Smooth muscle cell (in vitro differentiated cells): ENCODE data around the gene ARHGEF12. TPM values are rescaled to one million over a fixed set of nuclear protein-coding genes. Genes with fewer than 3 reads are reported as not detected.
A peak's percentile ranks its signal among the peaks of the same experiment; 100 is the strongest.

Experiments
- DNase-seq: peaks from one replicate; lab custom pipeline; 2025; ENCODE audit not compliant: unreplicated experiment; lab: John Stamatoyannopoulos, UW
- H2AFZ ChIP-seq: fragments of 200-600 bp; sonication (generic); 2 replicates; pipeline ENCODE4 v1.6.0; 2016; ENCODE audit warnings: antibody characterized with exemption, low read depth, mild to moderate bottlenecking
- H3F3A ChIP-seq: fragments of 200-600 bp; sonication (generic); 2 replicates; pipeline ENCODE4 v1.6.0; 2017; ENCODE audit warnings: antibody characterized with exemption, low read depth
- H3K27ac ChIP-seq: fragments of 200-600 bp; sonication (generic); 2 replicates; pipeline ENCODE4 v1.5.1; 2016; ENCODE audit warnings: low read depth, mild to moderate bottlenecking
- H3K27me3 ChIP-seq: fragments of 200-600 bp; sonication (generic); 2 replicates; pipeline ENCODE4 v1.6.1; 2016; ENCODE audit warnings: low read depth, mild to moderate bottlenecking
- H3K36me3 ChIP-seq: fragments of 200-600 bp; sonication (generic); 2 replicates; pipeline ENCODE4 v1.5.1; 2016; ENCODE audit warnings: low read depth
- H3K4me1 ChIP-seq: fragments of 200-600 bp; sonication (generic); 2 replicates; pipeline ENCODE4 v1.5.1; 2016; ENCODE audit warnings: low read depth
- H3K4me2 ChIP-seq: fragments of 200-600 bp; sonication (generic); 2 replicates; pipeline ENCODE4 v1.6.0; 2016; ENCODE audit warnings: mild to moderate bottlenecking
- H3K4me3 ChIP-seq: fragments of 200-600 bp; sonication (generic); 2 replicates; pipeline ENCODE4 v1.5.1; 2016; ENCODE audit warnings: mild to moderate bottlenecking
- H3K79me2 ChIP-seq: fragments of 200-600 bp; sonication (generic); 2 replicates; pipeline ENCODE4 v1.6.0; 2016; ENCODE audit warnings: low read depth, mild to moderate bottlenecking
- H3K9ac ChIP-seq: fragments of 200-600 bp; sonication (generic); 2 replicates; pipeline ENCODE4 v1.6.0; 2016; ENCODE audit warnings: low read depth
- H3K9me3 ChIP-seq: fragments of 200-600 bp; sonication (generic); replicated peaks from 2 replicates; pipeline ENCODE4 v1.5.1; 2016; ENCODE audit warnings: low read depth
- H4K20me1 ChIP-seq: fragments of 200-600 bp; sonication (generic); 2 replicates; pipeline ENCODE4 v1.6.0; 2016; ENCODE audit warnings: low read depth
- CTCF ChIP-seq: fragments of 200-600 bp; sonication (generic); IDR thresholded peaks from 2 replicates; pipeline ENCODE4 v1.5.1; 2017; ENCODE audit warnings: borderline replicate concordance, mild to moderate bottlenecking, antibody characterized with exemption; ENCODE audit not compliant: insufficient read depth, poor library complexity, severe bottlenecking
- WGBS: methylation state at CpG from one replicate; pipeline ENCODE4 v1.1.7; 2016; ENCODE audit warnings: low lambda C conversion rate; 5-methylcytosine and 5-hydroxymethylcytosine counted together
- polyA plus RNA-seq: library from polyadenylated mRNA; unstranded; fragments of >200 nt; fragmentation: Nextera tagmentation; extraction: Ambion mirVana; gene quantifications from 2 replicates; pipeline ENCODE4 v1.2.1, GENCODE V29; 2016
- total RNA-seq: library from RNA; depleted of rRNA; stranded (reverse); fragments of >200 nt; gene quantifications from 2 replicates; pipeline ENCODE4 v1.2.3, GENCODE V29; 2014

ARHGEF12 gene
- total and polyA plus RNA-seq, 2 experiments from 2014 or later, result 24.6 to 89.4 TPM

GRCh38 chr11:120398132-120398531 is 61.9 kb downstream of the ARHGEF12 start:
- 46% methylated on average over 2 of the region's 2 CpGs for WGBS

GRCh38 chr11:120399307-120399706 is 63.1 kb downstream of the ARHGEF12 start:
- no peak overlapping the region for H3K9ac ChIP-seq
- H2AFZ ChIP-seq, result no peak overlapping the region
- H3K4me3 ChIP-seq, result no peak overlapping the region
- DNase-seq, result no peak
- H3K4me1 ChIP-seq, result peaks cover 57% of the 10 kb centered on the region
- peak overlapping the region; percentile 87 for H3K4me2 ChIP-seq
- WGBS, result 98% methylated on average over 2 of the region's 2 CpGs
- H3K36me3 ChIP-seq, result no peaks in the 10 kb centered on the region
- H3K27me3 ChIP-seq, result no peaks in the 10 kb centered on the region
- H3F3A ChIP-seq, result peaks cover 23% of the 10 kb centered on the region
- H3K9me3 ChIP-seq, result no peaks in the 10 kb centered on the region
- TF ChIP-seq CTCF, result no peak
- peaks cover 11% of the 10 kb centered on the region for H4K20me1 ChIP-seq
- peaks cover 94% of the 10 kb centered on the region for H3K79me2 ChIP-seq
- peak overlapping the region; percentile 97 for H3K27ac ChIP-seq

More at GRCh38 chr11:120398132-120398531, 61.9 kb downstream of the ARHGEF12 start:
- H3K27me3 ChIP-seq, result no peaks in the 10 kb centered on the region
- H4K20me1 ChIP-seq, result peaks cover 4% of the 10 kb centered on the region
- peaks cover 23% of the 10 kb centered on the region for H3F3A ChIP-seq
- peak overlapping the region; percentile 97 for H3K27ac ChIP-seq
- H3K36me3 ChIP-seq, result no peaks in the 10 kb centered on the region
- H3K9me3 ChIP-seq, result no peaks in the 10 kb centered on the region
- no peak for DNase-seq
- peaks cover 94% of the 10 kb centered on the region for H3K79me2 ChIP-seq
- H3K4me2 ChIP-seq, result peak overlapping the region; percentile 80
- H3K4me1 ChIP-seq, result peaks cover 48% of the 10 kb centered on the region
- no peak for TF ChIP-seq CTCF
- peak overlapping the region; percentile 11 for H3K9ac ChIP-seq
- H2AFZ ChIP-seq, result no peak overlapping the region
- H3K4me3 ChIP-seq, result no peak overlapping the region

GRCh38 chr11:120400564-120401364 is 64.6 kb downstream of the ARHGEF12 start:
- H3K27ac ChIP-seq, result peak overlapping the region; percentile 97
- peaks cover 64% of the 10 kb centered on the region for H3K4me1 ChIP-seq
- peaks cover 11% of the 10 kb centered on the region for H4K20me1 ChIP-seq
- peaks cover 94% of the 10 kb centered on the region for H3K79me2 ChIP-seq
- H3K4me3 ChIP-seq, result peak overlapping the region; percentile 49
- H3F3A ChIP-seq, result peaks cover 23% of the 10 kb centered on the region
- peak overlapping the region; percentile 87 for H3K4me2 ChIP-seq
- TF ChIP-seq CTCF, result no peak
- no peak overlapping the region for H2AFZ ChIP-seq
- no peaks in the 10 kb centered on the region for H3K27me3 ChIP-seq
- H3K9me3 ChIP-seq, result no peaks in the 10 kb centered on the region
- no peaks in the 10 kb centered on the region for H3K36me3 ChIP-seq
- DNase-seq, result no peak
- peak overlapping the region; percentile 87 for H3K9ac ChIP-seq
- WGBS, result 4% methylated on average over 7 of the region's 7 CpGs
